Panc1 (cell line): Measurements from ENCODE around the gene TEX11.

Experiments used
- CTCF ChIP-seq: fragments of 450-650 bp; IDR thresholded peaks from 2 replicates; pipeline ENCODE4 v1.5.1; 2017; ENCODE audit warnings: mild to moderate bottlenecking
- POLR2AphosphoS5 ChIP-seq: IDR thresholded peaks from 2 replicates; pipeline ENCODE4 v1.6.1; 2012; ENCODE audit warnings: mild to moderate bottlenecking, low read depth, low read length, moderate library complexity
- SIN3A ChIP-seq: IDR thresholded peaks from 2 replicates; pipeline ENCODE4 v1.6.1; 2012; ENCODE audit warnings: low read depth, mild to moderate bottlenecking, low read length, moderate library complexity, borderline replicate concordance; ENCODE audit not compliant: insufficient read depth
- TF ChIP-seq, protein P1 (sequence below), 2 experiments: IDR thresholded peaks; 2 replicates each; pipeline ENCODE4 v1.6.1; 2011 to 2012; ENCODE audit warnings: low read depth in 2 of 2, control low read depth in 1 of 2, low read length in 1 of 2, mild to moderate bottlenecking in 1 of 2, moderate library complexity in 1 of 2; ENCODE audit not compliant: insufficient read depth in 1 of 2

GRCh38 chrX:70554081-70554480 lies 354.4 kb downstream of the TEX11 start:
- TF ChIP-seq CTCF (peak; percentile 16; the same call in 1 of the 2 replicates), SIN3A (no peak), POLR2AphosphoS5 (no peak)
- TF ChIP-seq, protein P1, sequence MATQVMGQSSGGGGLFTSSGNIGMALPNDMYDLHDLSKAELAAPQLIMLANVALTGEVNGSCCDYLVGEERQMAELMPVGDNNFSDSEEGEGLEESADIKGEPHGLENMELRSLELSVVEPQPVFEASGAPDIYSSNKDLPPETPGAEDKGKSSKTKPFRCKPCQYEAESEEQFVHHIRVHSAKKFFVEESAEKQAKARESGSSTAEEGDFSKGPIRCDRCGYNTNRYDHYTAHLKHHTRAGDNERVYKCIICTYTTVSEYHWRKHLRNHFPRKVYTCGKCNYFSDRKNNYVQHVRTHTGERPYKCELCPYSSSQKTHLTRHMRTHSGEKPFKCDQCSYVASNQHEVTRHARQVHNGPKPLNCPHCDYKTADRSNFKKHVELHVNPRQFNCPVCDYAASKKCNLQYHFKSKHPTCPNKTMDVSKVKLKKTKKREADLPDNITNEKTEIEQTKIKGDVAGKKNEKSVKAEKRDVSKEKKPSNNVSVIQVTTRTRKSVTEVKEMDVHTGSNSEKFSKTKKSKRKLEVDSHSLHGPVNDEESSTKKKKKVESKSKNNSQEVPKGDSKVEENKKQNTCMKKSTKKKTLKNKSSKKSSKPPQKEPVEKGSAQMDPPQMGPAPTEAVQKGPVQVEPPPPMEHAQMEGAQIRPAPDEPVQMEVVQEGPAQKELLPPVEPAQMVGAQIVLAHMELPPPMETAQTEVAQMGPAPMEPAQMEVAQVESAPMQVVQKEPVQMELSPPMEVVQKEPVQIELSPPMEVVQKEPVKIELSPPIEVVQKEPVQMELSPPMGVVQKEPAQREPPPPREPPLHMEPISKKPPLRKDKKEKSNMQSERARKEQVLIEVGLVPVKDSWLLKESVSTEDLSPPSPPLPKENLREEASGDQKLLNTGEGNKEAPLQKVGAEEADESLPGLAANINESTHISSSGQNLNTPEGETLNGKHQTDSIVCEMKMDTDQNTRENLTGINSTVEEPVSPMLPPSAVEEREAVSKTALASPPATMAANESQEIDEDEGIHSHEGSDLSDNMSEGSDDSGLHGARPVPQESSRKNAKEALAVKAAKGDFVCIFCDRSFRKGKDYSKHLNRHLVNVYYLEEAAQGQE (IDR thresholded peaks at IDR 0.05; ENCODE audit: insufficient read depth in 1 of 2, low read depth in 2 of 2, low read length in 1 of 2): no peak
